CD8-positive, alpha-beta memory T cell (primary cell): Measurements from ENCODE around the gene CSTF3. TPM values are rescaled to one million over a fixed set of nuclear protein-coding genes. Genes with fewer than 3 reads are reported as not detected.
A peak's percentile ranks its signal among the peaks of the same experiment; 100 is the strongest.

ENCODE experiments used
- CTCF ChIA-PET: fragments of 350-600 bp; sonication (Branson Sonifier 250); formaldehyde crosslinking; loops from one replicate; lab custom pipeline; 2021; ENCODE audit warnings: antibody characterized with exemption; lab: Charles Lee
- POLR2A ChIA-PET: fragments of 350-600 bp; sonication (Branson Sonifier 250); formaldehyde crosslinking; loops from one replicate; lab custom pipeline; 2021; ENCODE audit warnings: antibody characterized with exemption; lab: Charles Lee
- DNase-seq, 5 donors: peaks; one replicate each; pipeline versions ENCODE4 v3.0.0 to v3.0.0-alpha.2; 2020 to 2022; ENCODE audit warnings: mixed read lengths in 1 of 5
- H3K27ac ChIP-seq: one replicate; pipeline ENCODE4 v1.7.0; 2013; ENCODE audit warnings: low read depth, mild to moderate bottlenecking, low read length, moderate library complexity
- H3K27me3 ChIP-seq: 2 replicates; pipeline ENCODE4 v1.7.0; 2013; ENCODE audit warnings: low read length, mild to moderate bottlenecking; ENCODE audit not compliant: insufficient read depth, poor library complexity, severe bottlenecking
- H3K36me3 ChIP-seq: 2 replicates; pipeline ENCODE4 v1.7.0; 2013; ENCODE audit warnings: mild to moderate bottlenecking, low read length, moderate library complexity; ENCODE audit not compliant: insufficient read depth
- H3K4me1 ChIP-seq: 2 replicates; pipeline ENCODE4 v1.7.0; 2013; ENCODE audit warnings: mild to moderate bottlenecking, low read length, moderate library complexity; ENCODE audit not compliant: insufficient read depth
- H3K4me3 ChIP-seq: 2 replicates; pipeline ENCODE4 v1.7.0; 2013; ENCODE audit warnings: mild to moderate bottlenecking, low read length
- H3K9me3 ChIP-seq: 2 replicates; pipeline ENCODE4 v1.7.0; 2013; ENCODE audit warnings: mild to moderate bottlenecking, low read length
- H3K27ac Mint-ChIP-seq, 8 donors: one replicate each; pipeline ENCODE4 v1.8.0; 2020 to 2021; ENCODE audit warnings: mixed read lengths in 8 of 8, mild to moderate bottlenecking in 6 of 8, inconsistent platforms in 3 of 8, moderate library complexity in 3 of 8
- H3K27me3 Mint-ChIP-seq, 2 donors: one replicate each; pipeline ENCODE4 v1.8.0; 2020 to 2021; ENCODE audit warnings: mixed read lengths in 2 of 2, mild to moderate bottlenecking in 1 of 2, moderate library complexity in 1 of 2
- H3K36me3 Mint-ChIP-seq, 3 donors: one replicate each; pipeline ENCODE4 v1.8.0; 2020 to 2021; ENCODE audit warnings: mixed read lengths in 3 of 3, inconsistent platforms in 1 of 3, mild to moderate bottlenecking in 1 of 3
- H3K4me1 Mint-ChIP-seq, 3 donors: one replicate each; pipeline ENCODE4 v1.8.0; 2020 to 2021; ENCODE audit warnings: mixed read lengths in 3 of 3, inconsistent platforms in 1 of 3, mild to moderate bottlenecking in 1 of 3
- H3K4me3 Mint-ChIP-seq, 7 donors: one replicate each; pipeline ENCODE4 v1.8.0; 2020 to 2021; ENCODE audit warnings: mixed read lengths in 7 of 7, mild to moderate bottlenecking in 6 of 7, moderate library complexity in 4 of 7, inconsistent platforms in 2 of 7
- H3K9me3 Mint-ChIP-seq, 5 donors: one replicate each; pipeline ENCODE4 v1.8.0; 2020 to 2022; ENCODE audit warnings: mixed read lengths in 5 of 5, mild to moderate bottlenecking in 3 of 5, moderate library complexity in 2 of 5, inconsistent platforms in 1 of 5
- polyA plus RNA-seq: library from polyadenylated mRNA; unstranded; fragments of 300-500 nt; fragmentation: Illumina TruSeq; gene quantifications from one replicate; pipeline ENCODE4 v1.2.3, GENCODE V29; 2021
- total RNA-seq, 2 experiments: library from RNA; stranded (reverse); gene quantifications; one replicate each; pipeline ENCODE4 v1.2.3, GENCODE V29; 2021

CSTF3 gene
- total and polyA plus RNA-seq, 3 experiments from 2014 or later = 16.5 to 37.7 (median 35.3) TPM

GRCh38 chr11:33067294-33067693, 94.0 kb downstream of the CSTF3 start:
- Mint-ChIP-seq H3K36me3 (peaks cover 0 to 84% (median 15%) of the 10 kb centered on the region in 3 donors), H3K27ac (no peak overlapping the region), H3K27me3 (no peaks in the 10 kb centered on the region), H3K4me3 (no peak overlapping the region), H3K9me3 (no peaks in the 10 kb centered on the region), H3K4me1 (peaks cover 15 to 31% (median 26%) of the 10 kb centered on the region in 3 donors)
- DNase-seq = no peak
- Histone ChIP-seq H3K36me3 (peaks cover 11% of the 10 kb centered on the region), H3K4me3 (no peak overlapping the region), H3K9me3 (no peaks in the 10 kb centered on the region), H3K4me1 (peaks cover 22% of the 10 kb centered on the region), H3K27me3 (no peaks in the 10 kb centered on the region), H3K27ac (no peak overlapping the region)
- POLR2A ChIA-PET = no interaction called here
- CTCF ChIA-PET = interaction anchor here (7.3 kb wide), 1 partner anchor 110 kb away, joined by 132 read pairs; no protein-coding TSS in a partner anchor

GRCh38 chr11:33065445-33066178, 95.7 kb downstream of the CSTF3 start:
- H3K27me3 Mint-ChIP-seq = no peaks in the 10 kb centered on the region
- H3K4me1 Mint-ChIP-seq = peaks cover 15 to 31% (median 26%) of the 10 kb centered on the region in 3 donors
- Histone ChIP-seq H3K27ac (no peak overlapping the region), H3K4me3 (no peak overlapping the region), H3K9me3 (no peaks in the 10 kb centered on the region), H3K36me3 (peaks cover 9% of the 10 kb centered on the region), H3K4me1 (peaks cover 22% of the 10 kb centered on the region), H3K27me3 (no peaks in the 10 kb centered on the region)
- peak overlapping the region in 1 of 8 donors; percentile 24 for H3K27ac Mint-ChIP-seq
- ChIA-PET CTCF (interaction anchor here (0.7 to 7.3 kb wide), 26 partner anchors 9 to 179 kb away, joined by 3 to 132 read pairs (median 5); partner anchors contain the start of genes DEPDC7, QSER1 and TCP11L1), POLR2A (no interaction called here)
- peaks cover 0 to 78% (median 9%) of the 10 kb centered on the region in 3 donors for H3K36me3 Mint-ChIP-seq
- no peak overlapping the region for H3K4me3 Mint-ChIP-seq
- DNase-seq = peak; percentile 50 to 80 (median 59)
- no peaks in the 10 kb centered on the region for H3K9me3 Mint-ChIP-seq

GRCh38 chr11:33064866-33065265, 96.4 kb downstream of the CSTF3 start:
- Histone ChIP-seq H3K27me3 (no peaks in the 10 kb centered on the region), H3K4me3 (no peak overlapping the region), H3K27ac (no peak overlapping the region), H3K36me3 (peaks cover 9% of the 10 kb centered on the region), H3K9me3 (no peaks in the 10 kb centered on the region), H3K4me1 (peaks cover 22% of the 10 kb centered on the region)
- CTCF ChIA-PET = interaction anchor here (1.0 to 7.3 kb wide), 18 partner anchors 8 to 172 kb away, joined by 3 to 132 read pairs (median 6); partner anchors contain the start of genes DEPDC7, QSER1 and TCP11L1
- peaks cover 15 to 32% (median 31%) of the 10 kb centered on the region in 3 donors for H3K4me1 Mint-ChIP-seq
- no peak overlapping the region for H3K4me3 Mint-ChIP-seq
- H3K9me3 Mint-ChIP-seq = no peaks in the 10 kb centered on the region
- POLR2A ChIA-PET = no interaction called here
- H3K27ac Mint-ChIP-seq = peak overlapping the region in 4 of 8 donors; percentile 19 to 80 (median 54)
- no peak for DNase-seq
- H3K36me3 Mint-ChIP-seq = peaks cover 0 to 81% (median 9%) of the 10 kb centered on the region in 3 donors
- H3K27me3 Mint-ChIP-seq = no peaks in the 10 kb centered on the region

- ChIA-PET POLR2A (interaction anchor here (0.6 kb wide), 1 partner anchor 49 kb away, joined by 5 read pairs; no protein-coding TSS in a partner anchor), CTCF (interaction anchor here (1.6 to 7.3 kb wide), 6 partner anchors 11 to 171 kb away, joined by 5 to 132 read pairs (median 12); partner anchors contain the start of genes DEPDC7 and QSER1)
- H3K4me3 ChIP-seq = no peak overlapping the region
- Mint-ChIP-seq H3K4me3 (no peak overlapping the region), H3K4me1 (peaks cover 15 to 32% (median 31%) of the 10 kb centered on the region in 3 donors), H3K9me3 (no peaks in the 10 kb centered on the region), H3K27me3 (no peaks in the 10 kb centered on the region), H3K36me3 (peaks cover 0 to 82% (median 13%) of the 10 kb centered on the region in 3 donors), H3K27ac (peak overlapping the region in 6 of 8 donors; percentile 43 to 93 (median 74))
- no peaks in the 10 kb centered on the region for H3K27me3 ChIP-seq
- H3K4me1 ChIP-seq = peaks cover 22% of the 10 kb centered on the region
- H3K27ac ChIP-seq = no peak overlapping the region
- H3K9me3 ChIP-seq = no peaks in the 10 kb centered on the region
- DNase-seq = no peak
- H3K36me3 ChIP-seq = peaks cover 12% of the 10 kb centered on the region
Measured at GRCh38 chr11:33064033-33064825, 97.1 kb downstream of the CSTF3 start.

GRCh38 chr11:33063326-33063881, 97.9 kb downstream of the CSTF3 start:
- H3K4me3 Mint-ChIP-seq = no peak overlapping the region
- H3K4me3 ChIP-seq = no peak overlapping the region

GRCh38 chr11:33062137-33062536, 99.1 kb downstream of the CSTF3 start:
- CTCF ChIA-PET = interaction anchor here (2.2 to 7.3 kb wide), 2 partner anchors 23 to 104 kb away, joined by 8 to 132 read pairs; partner anchors contain the start of gene TCP11L1
- Histone ChIP-seq H3K9me3 (no peaks in the 10 kb centered on the region), H3K36me3 (peaks cover 9% of the 10 kb centered on the region), H3K27me3 (no peaks in the 10 kb centered on the region), H3K27ac (no peak overlapping the region), H3K4me3 (no peak overlapping the region), H3K4me1 (peaks cover 22% of the 10 kb centered on the region)
- H3K9me3 Mint-ChIP-seq = no peaks in the 10 kb centered on the region
- H3K36me3 Mint-ChIP-seq = peaks cover 0 to 80% (median 18%) of the 10 kb centered on the region in 3 donors
- no peak for DNase-seq
- peak overlapping the region in 1 of 8 donors; percentile 58 for H3K27ac Mint-ChIP-seq
- H3K4me3 Mint-ChIP-seq = no peak overlapping the region
- POLR2A ChIA-PET = no interaction called here
- H3K4me1 Mint-ChIP-seq = peaks cover 15 to 32% (median 31%) of the 10 kb centered on the region in 3 donors
- H3K27me3 Mint-ChIP-seq = no peaks in the 10 kb centered on the region

More at GRCh38 chr11:33063326-33063881, 97.9 kb downstream of the CSTF3 start:
- peaks cover 15 to 32% (median 31%) of the 10 kb centered on the region in 3 donors for H3K4me1 Mint-ChIP-seq
- Histone ChIP-seq H3K4me1 (peaks cover 22% of the 10 kb centered on the region), H3K36me3 (peaks cover 12% of the 10 kb centered on the region), H3K27me3 (no peaks in the 10 kb centered on the region), H3K9me3 (no peaks in the 10 kb centered on the region), H3K27ac (no peak overlapping the region)
- no peak for DNase-seq
- no peaks in the 10 kb centered on the region for H3K9me3 Mint-ChIP-seq
- peak overlapping the region; percentile 1 to 84 (median 54) for H3K27ac Mint-ChIP-seq
- POLR2A ChIA-PET = no interaction called here
- H3K36me3 Mint-ChIP-seq = peaks cover 0 to 83% (median 16%) of the 10 kb centered on the region in 3 donors
- CTCF ChIA-PET = interaction anchor here (0.8 to 7.3 kb wide), 4 partner anchors 24 to 106 kb away, joined by 3 to 132 read pairs (median 6); partner anchors contain the start of genes DEPDC7 and TCP11L1
- no peaks in the 10 kb centered on the region for H3K27me3 Mint-ChIP-seq

GRCh38 chr11:33060271-33060670, 101.0 kb downstream of the CSTF3 start:
- peaks cover 22% of the 10 kb centered on the region for H3K4me1 ChIP-seq
- peaks cover 0 to 73% (median 17%) of the 10 kb centered on the region in 3 donors for H3K36me3 Mint-ChIP-seq
- H3K4me3 Mint-ChIP-seq = no peak overlapping the region
- no peak overlapping the region for H3K27ac ChIP-seq
- peak overlapping the region in 2 of 8 donors; percentile 29 to 79 for H3K27ac Mint-ChIP-seq
- DNase-seq = no peak
- peaks cover 15 to 27% (median 26%) of the 10 kb centered on the region in 3 donors for H3K4me1 Mint-ChIP-seq
- no peaks in the 10 kb centered on the region for H3K9me3 Mint-ChIP-seq
- no peaks in the 10 kb centered on the region for H3K27me3 Mint-ChIP-seq
- no peaks in the 10 kb centered on the region for H3K27me3 ChIP-seq
- H3K36me3 ChIP-seq = peaks cover 9% of the 10 kb centered on the region
- ChIA-PET POLR2A (no interaction called here), CTCF (interaction anchor here (1.3 to 7.3 kb wide), 4 partner anchors 16 to 102 kb away, joined by 3 to 132 read pairs (median 4); partner anchors contain the start of gene TCP11L1)
- no peaks in the 10 kb centered on the region for H3K9me3 ChIP-seq
- no peak overlapping the region for H3K4me3 ChIP-seq
